NCI-H2107 treated with DMSO at 0.1 percent for 48 hours (cell line): ENCODE measurements around the gene C13orf46.

ENCODE experiments used
- DNase-seq: peaks from one replicate; lab custom pipeline; 2025; ENCODE audit not compliant: unreplicated experiment; lab: John Stamatoyannopoulos, UW

The C13orf46 gene

GRCh38 chr13:113972451-113973217 lies 1.2 kb downstream of the C13orf46 start:
- no peak for DNase-seq

- DNase-seq = no peak
Observed at GRCh38 chr13:113971471-113972231, 2.2 kb downstream of the C13orf46 start.

GRCh38 chr13:113970810-113971470 lies 2.9 kb downstream of the C13orf46 start:
- no peak for DNase-seq

- DNase-seq = no peak
Observed at GRCh38 chr13:113969973-113970611, 3.8 kb downstream of the C13orf46 start.

- no peak for DNase-seq
Observed at GRCh38 chr13:113969311-113969972, 4.4 kb downstream of the C13orf46 start.

- no peak for DNase-seq
Observed at GRCh38 chr13:113968463-113969310, 5.2 kb downstream of the C13orf46 start.

- no peak for DNase-seq
Observed at GRCh38 chr13:113967729-113968462, 6.0 kb downstream of the C13orf46 start.

- DNase-seq = no peak
Observed at GRCh38 chr13:113967206-113967720, 6.6 kb downstream of the C13orf46 start.

- DNase-seq = no peak
Observed at GRCh38 chr13:113965968-113966884, 7.7 kb downstream of the C13orf46 start.

GRCh38 chr13:113965383-113965874 lies 8.4 kb downstream of the C13orf46 start:
- no peak for DNase-seq

- no peak for DNase-seq
Observed at GRCh38 chr13:113964251-113964995, 9.5 kb downstream of the C13orf46 start.

- DNase-seq = no peak
Observed at GRCh38 chr13:113963376-113963775, 10.5 kb downstream of the C13orf46 start.

GRCh38 chr13:113962975-113963374 lies 10.9 kb downstream of the C13orf46 start:
- DNase-seq = no peak

- DNase-seq = no peak
Observed at GRCh38 chr13:113962386-113962785, 11.5 kb downstream of the C13orf46 start.

GRCh38 chr13:113960276-113960948 lies 13.5 kb downstream of the C13orf46 start:
- DNase-seq = no peak

GRCh38 chr13:113959198-113959597 lies 14.7 kb downstream of the C13orf46 start:
- DNase-seq = no peak
